NCI-H2196 (cell line): ENCODE data around the gene EFCAB7.

ENCODE experiments used
- DNase-seq: peaks from one replicate; lab custom pipeline; 2025; ENCODE audit not compliant: unreplicated experiment; lab: John Stamatoyannopoulos, UW

The EFCAB7 gene

GRCh38 chr1:63522891-63523728 is at the start of gene EFCAB7, which contains the start of gene ITGB3BP:
EFCAB7 (plus strand) TSS chr1:63523525; CDS start chr1:63525573, 2,048 bp downstream.
ITGB3BP (minus strand) TSS chr1:63523225; CDS start chr1:63523133, 92 bp downstream.
- DNase-seq = peak; percentile 94

GRCh38 chr1:63475761-63476160 is 47.6 kb upstream of the EFCAB7 start:
- no peak for DNase-seq

- no peak for DNase-seq
Observed at GRCh38 chr1:63480057-63480456, 43.3 kb upstream of the EFCAB7 start.

GRCh38 chr1:63486629-63487028 is 36.7 kb upstream of the EFCAB7 start:
- DNase-seq = no peak

GRCh38 chr1:63487336-63488065 is 35.8 kb upstream of the EFCAB7 start:
- DNase-seq = no peak

GRCh38 chr1:63497577-63497976 is 25.7 kb upstream of the EFCAB7 start:
- DNase-seq = no peak

GRCh38 chr1:63498106-63498505 is 25.2 kb upstream of the EFCAB7 start:
- no peak for DNase-seq

GRCh38 chr1:63501256-63501655 is 22.1 kb upstream of the EFCAB7 start:
- no peak for DNase-seq

GRCh38 chr1:63506782-63507181 is 16.5 kb upstream of the EFCAB7 start:
- no peak for DNase-seq

- DNase-seq = no peak
Observed at GRCh38 chr1:63509718-63510117, 13.6 kb upstream of the EFCAB7 start.

GRCh38 chr1:63512584-63512983 is 10.7 kb upstream of the EFCAB7 start:
- no peak for DNase-seq

- DNase-seq = no peak
Observed at GRCh38 chr1:63516629-63517028, 6.7 kb upstream of the EFCAB7 start.

GRCh38 chr1:63523738-63524137 is 413 bp downstream of the EFCAB7 start:
- DNase-seq = no peak

GRCh38 chr1:63524201-63524600 is 876 bp downstream of the EFCAB7 start:
- DNase-seq = no peak

- no peak for DNase-seq
Observed at GRCh38 chr1:63532727-63533126, 9.4 kb downstream of the EFCAB7 start.

- no peak for DNase-seq
Observed at GRCh38 chr1:63533931-63534330, 10.6 kb downstream of the EFCAB7 start.

GRCh38 chr1:63534406-63534805 is 11.1 kb downstream of the EFCAB7 start:
- DNase-seq = no peak

GRCh38 chr1:63537006-63537405 is 13.7 kb downstream of the EFCAB7 start:
- DNase-seq = no peak

- DNase-seq = no peak
Observed at GRCh38 chr1:63537940-63538339, 14.6 kb downstream of the EFCAB7 start.

GRCh38 chr1:63545780-63546179 is 22.5 kb downstream of the EFCAB7 start:
- DNase-seq = no peak

GRCh38 chr1:63547621-63548294 is 24.4 kb downstream of the EFCAB7 start:
- no peak for DNase-seq

GRCh38 chr1:63548303-63548702 is 25.0 kb downstream of the EFCAB7 start:
- DNase-seq = no peak
